HepG2 (cell line): ENCODE measurements around the gene C1orf159. TPM values are rescaled to one million over a fixed set of nuclear protein-coding genes. Genes with fewer than 3 reads are reported as not detected.

Experiments
- ATAC-seq: fragments of 200-7000 bp; cut with Tn5 transposase; 3 replicates; pipeline ENCODE4 v1.9.1; 2020; ENCODE audit warnings: mild to moderate bottlenecking, moderate library complexity
- BruUV-seq: library from RNA; stranded (reverse); fragments of 400-500 nt; replicated peaks from 2 replicates; lab custom pipeline; 2021; lab: Mats Ljungman, UMichigan
- CTCF ChIA-PET: fragments of 300-600 bp; formaldehyde crosslinking; extraction: SDS; loops from one replicate; lab custom pipeline; 2021; ENCODE audit warnings: low total read pairs, inconsistent platforms, low intra/inter-chr PET ratio; lab: Yijun Ruan, JAX
- POLR2A ChIA-PET: fragments of 350-600 bp; sonication (Branson Sonifier 250); formaldehyde crosslinking; loops from one replicate; lab custom pipeline; 2020; ENCODE audit warnings: antibody characterized with exemption, inconsistent platforms; lab: Yijun Ruan, JAX
- DNase-seq: peaks from one replicate; pipeline ENCODE4 v3.0.0-alpha.2; 2015; ENCODE audit warnings: low spot score
- FAIRE-seq: peaks from 3 replicates; lab custom pipeline; 2011; peaks lifted over from hg19 to GRCh38; lab: Jason Lieb, UNC
- H2AFZ ChIP-seq: one replicate; pipeline ENCODE4 v1.6.1; 2011; ENCODE audit warnings: low read length, inconsistent platforms
- H3K27ac ChIP-seq: fragments of 300-600 bp; 3 replicates; pipeline ENCODE4 v1.8.0; 2011; ENCODE audit warnings: mixed run types, mild to moderate bottlenecking, mixed read lengths, low read length, inconsistent platforms; ENCODE audit not compliant: insufficient read depth; ENCODE audit errors: extremely low read length
- H3K27me3 ChIP-seq, 2 experiments: fragments of 200-600 bp in 1 of 2; 2 replicates in 1 of 2; 3 replicates in 1 of 2; pipeline versions ENCODE4 v1.6.0 to v1.8.0; 2011; ENCODE audit warnings: low read length in 2 of 2, mild to moderate bottlenecking in 2 of 2, moderate library complexity in 2 of 2, inconsistent platforms in 1 of 2; ENCODE audit not compliant: insufficient read depth in 2 of 2, control insufficient read depth in 1 of 2
- H3K36me3 ChIP-seq, 2 experiments: fragments of 200-600 bp in 1 of 2; replicated peaks in 1 of 2; 2 replicates in 1 of 2; 3 replicates in 1 of 2; pipeline versions ENCODE4 v1.5.1 to v1.8.0; 2011; ENCODE audit warnings: low read length in 2 of 2, inconsistent platforms in 1 of 2; ENCODE audit not compliant: insufficient read depth in 2 of 2, control insufficient read depth in 1 of 2
- H3K4me1 ChIP-seq: 2 replicates; pipeline ENCODE4 v1.5.1; 2012; ENCODE audit warnings: low read length, inconsistent platforms; ENCODE audit not compliant: insufficient read depth
- H3K4me2 ChIP-seq: 2 replicates; pipeline ENCODE4 v1.6.0; 2011; ENCODE audit warnings: low read depth, low read length, inconsistent platforms
- H3K4me3 ChIP-seq, 3 experiments: fragments of 200-600 bp in 1 of 3; sonication (generic), shearing (Covaris generic) in 1 of 3; replicated peaks in 1 of 3; 2 replicates each; pipeline ENCODE4 v1.5.1; 2011 to 2016; ENCODE audit warnings: low read length in 3 of 3, inconsistent platforms in 2 of 3, low read depth in 2 of 3, mild to moderate bottlenecking in 2 of 3, control low read depth in 1 of 3, mixed read lengths in 1 of 3; ENCODE audit not compliant: insufficient read depth in 1 of 3
- H3K79me2 ChIP-seq: one replicate; pipeline ENCODE4 v1.6.1; 2011; ENCODE audit warnings: low read length, inconsistent platforms; ENCODE audit not compliant: insufficient read depth
- H3K9ac ChIP-seq: 2 replicates; pipeline ENCODE4 v1.6.0; 2011; ENCODE audit warnings: mild to moderate bottlenecking, low read depth, low read length, inconsistent platforms; ENCODE audit not compliant: insufficient read depth
- H3K9me3 ChIP-seq: 2 replicates; pipeline ENCODE4 v1.5.1; 2012; ENCODE audit warnings: mild to moderate bottlenecking, low read length
- H4K20me1 ChIP-seq: 2 replicates; pipeline ENCODE4 v1.6.0; 2011; ENCODE audit warnings: inconsistent platforms, mild to moderate bottlenecking, low read length, moderate library complexity; ENCODE audit not compliant: insufficient read depth
- CBFB ChIP-seq: sonication (generic); formaldehyde crosslinking; IDR thresholded peaks from 2 replicates; pipeline ENCODE4 v1.4.0; 2020; ENCODE audit warnings: missing genetic modification reagents
- MEF2D ChIP-seq: sonication (generic); formaldehyde crosslinking; IDR thresholded peaks from 2 replicates; pipeline ENCODE4 v1.5.1; 2020; ENCODE audit warnings: mild to moderate bottlenecking, missing genetic modification reagents
- RCOR2 ChIP-seq: IDR thresholded peaks from 2 replicates; pipeline ENCODE4 v1.6.1; 2016; ENCODE audit warnings: missing biosample characterization, missing genetic modification reagents
- SP140L ChIP-seq: sonication (generic); formaldehyde crosslinking; IDR thresholded peaks from 2 replicates; pipeline ENCODE4 v1.4.0; 2020; ENCODE audit warnings: missing genetic modification reagents, borderline replicate concordance
- ZNF138 ChIP-seq: sonication (generic); formaldehyde crosslinking; IDR thresholded peaks from 2 replicates; pipeline ENCODE4 v1.5.0; 2020; ENCODE audit warnings: mild to moderate bottlenecking, low read depth, missing genetic modification reagents
- WGBS: methylation state at CpG from one replicate; pipeline ENCODE4 v1.1.6; 2017; ENCODE audit warnings: low lambda C conversion rate; 5-methylcytosine and 5-hydroxymethylcytosine counted together
- in situ Hi-C: cut with HindIII; loops from 2 replicates; pipeline ENCODE4 v1.10.0; 2017; ENCODE audit warnings: low pct_unique_long_range_greater_than_20kb; ENCODE audit not compliant: extremely low pct_ligation_motif_present
- intact Hi-C: fragments of 100-400 bp; cut with micrococcal nuclease; formaldehyde crosslinking; loops from one replicate; pipeline ENCODE4 v1.10.0; 2022; ENCODE audit not compliant: unreplicated experiment
- polyA plus RNA-seq, 8 experiments: library from polyadenylated mRNA; depleted of rRNA in 3 of 8; stranded (reverse) in 7 of 8; unstranded in 1 of 8; fragments of >200 nt; fragmentation: Illumina TruSeq in 4 of 8; extraction: Trizol in 4 of 8; gene quantifications; 2 replicates each; pipeline versions ENCODE4 v1.2.1 to v1.2.3, GENCODE V29; 2011 to 2016; ENCODE audit warnings: low read depth in 4 of 8, missing spikeins in 1 of 8, mixed read lengths in 1 of 8; ENCODE audit not compliant: insufficient read depth in 1 of 8
- total RNA-seq, 5 experiments: library from RNA; depleted of rRNA; stranded (reverse); fragments of >200 nt; fragmentation: Illumina TruSeq; extraction: Trizol; gene quantifications; 2 replicates each; pipeline ENCODE4 v1.2.3, GENCODE V29; 2016; ENCODE audit warnings: low read depth in 1 of 5
- TF ChIP-seq, protein P1 (sequence below): sonication (generic); formaldehyde crosslinking; IDR thresholded peaks from 2 replicates; pipeline ENCODE4 v1.4.0; 2020; ENCODE audit warnings: mild to moderate bottlenecking, missing genetic modification reagents
- TF ChIP-seq, protein P2 (sequence below): sonication (generic); formaldehyde crosslinking; IDR thresholded peaks from 2 replicates; pipeline ENCODE4 v1.4.0; 2020; ENCODE audit warnings: missing genetic modification reagents

The C1orf159 gene
- total and polyA plus RNA-seq, 2 of the 13 experiments (the other 11 are each of a cell fraction or from before 2014, with no cell fraction given): 3.8 to 6.7 TPM

DNA sequence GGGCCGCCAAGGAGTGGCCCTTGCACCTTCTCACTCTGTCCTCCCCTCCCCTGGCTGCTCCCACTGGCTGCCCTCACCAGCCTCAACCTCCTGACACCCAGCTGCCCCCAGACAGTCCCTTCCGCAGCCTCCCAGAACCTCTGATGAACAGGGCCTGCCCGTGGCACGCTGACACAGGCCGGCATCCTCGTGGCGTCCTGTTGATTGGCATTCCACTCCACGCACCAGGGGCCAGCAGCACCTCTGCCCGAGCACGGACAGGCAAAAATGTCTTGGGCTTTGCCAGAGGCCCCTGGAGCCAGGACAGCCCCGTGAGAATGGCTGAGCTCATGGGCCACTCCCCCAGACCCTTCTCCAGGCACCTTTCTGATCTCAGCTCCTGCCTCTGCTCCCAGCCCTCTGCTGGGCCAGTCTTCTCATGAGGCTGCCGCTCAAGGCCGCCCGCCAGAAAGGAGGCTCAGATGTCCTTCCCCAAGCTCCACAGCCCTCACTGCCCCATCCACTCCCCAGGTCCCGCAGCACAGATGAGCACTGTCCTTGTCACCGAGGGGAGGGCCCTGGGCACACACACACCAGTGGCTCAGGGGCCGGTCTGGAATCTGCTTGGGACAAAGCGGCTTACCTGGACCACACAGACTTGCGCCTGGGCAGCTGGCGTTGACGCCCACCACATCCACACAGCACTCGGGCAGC, 26.0 kb downstream of the C1orf159 start:
- intact Hi-C loops (no loop called here), in situ Hi-C loops (no loop called here)
- CTCF ChIA-PET: no interaction called here
- no peaks in the 10 kb centered on the region for H3K36me3 ChIP-seq
- POLR2A ChIA-PET: no interaction called here
- no peaks in the 10 kb centered on the region for H3K4me1 ChIP-seq
- no peaks in the 10 kb centered on the region for H3K79me2 ChIP-seq
- FAIRE-seq: no peak
- H3K27ac ChIP-seq: no peak overlapping the region
- H3K4me2 ChIP-seq: no peak overlapping the region
- H3K9me3 ChIP-seq: no peaks in the 10 kb centered on the region
- DNase-seq: no peak
- no peak for TF ChIP-seq SP140L
- no peak for TF ChIP-seq ZNF138 (CRISPR knock-in tag)
- TF ChIP-seq, protein P1, sequence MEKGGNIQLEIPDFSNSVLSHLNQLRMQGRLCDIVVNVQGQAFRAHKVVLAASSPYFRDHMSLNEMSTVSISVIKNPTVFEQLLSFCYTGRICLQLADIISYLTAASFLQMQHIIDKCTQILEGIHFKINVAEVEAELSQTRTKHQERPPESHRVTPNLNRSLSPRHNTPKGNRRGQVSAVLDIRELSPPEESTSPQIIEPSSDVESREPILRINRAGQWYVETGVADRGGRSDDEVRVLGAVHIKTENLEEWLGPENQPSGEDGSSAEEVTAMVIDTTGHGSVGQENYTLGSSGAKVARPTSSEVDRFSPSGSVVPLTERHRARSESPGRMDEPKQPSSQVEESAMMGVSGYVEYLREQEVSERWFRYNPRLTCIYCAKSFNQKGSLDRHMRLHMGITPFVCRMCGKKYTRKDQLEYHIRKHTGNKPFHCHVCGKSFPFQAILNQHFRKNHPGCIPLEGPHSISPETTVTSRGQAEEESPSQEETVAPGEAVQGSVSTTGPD: no peak
- no peak for TF ChIP-seq MEF2D
- TF ChIP-seq CBFB (CRISPR knock-in tag): no peak
- no peak for TF ChIP-seq RCOR2
- TF ChIP-seq, protein P2, sequence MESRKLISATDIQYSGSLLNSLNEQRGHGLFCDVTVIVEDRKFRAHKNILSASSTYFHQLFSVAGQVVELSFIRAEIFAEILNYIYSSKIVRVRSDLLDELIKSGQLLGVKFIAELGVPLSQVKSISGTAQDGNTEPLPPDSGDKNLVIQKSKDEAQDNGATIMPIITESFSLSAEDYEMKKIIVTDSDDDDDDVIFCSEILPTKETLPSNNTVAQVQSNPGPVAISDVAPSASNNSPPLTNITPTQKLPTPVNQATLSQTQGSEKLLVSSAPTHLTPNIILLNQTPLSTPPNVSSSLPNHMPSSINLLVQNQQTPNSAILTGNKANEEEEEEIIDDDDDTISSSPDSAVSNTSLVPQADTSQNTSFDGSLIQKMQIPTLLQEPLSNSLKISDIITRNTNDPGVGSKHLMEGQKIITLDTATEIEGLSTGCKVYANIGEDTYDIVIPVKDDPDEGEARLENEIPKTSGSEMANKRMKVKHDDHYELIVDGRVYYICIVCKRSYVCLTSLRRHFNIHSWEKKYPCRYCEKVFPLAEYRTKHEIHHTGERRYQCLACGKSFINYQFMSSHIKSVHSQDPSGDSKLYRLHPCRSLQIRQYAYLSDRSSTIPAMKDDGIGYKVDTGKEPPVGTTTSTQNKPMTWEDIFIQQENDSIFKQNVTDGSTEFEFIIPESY (CRISPR knock-in tag): peak; percentile 72
- no peak overlapping the region for H2AFZ ChIP-seq
- H3K27me3 ChIP-seq: no peaks in the 10 kb centered on the region
- H4K20me1 ChIP-seq: no peaks in the 10 kb centered on the region
- H3K9ac ChIP-seq: no peak overlapping the region
- BruUV-seq: no TSS peak
- no peak overlapping the region for H3K4me3 ChIP-seq
- ATAC-seq: no peak
- 90% methylated on average over 4 of the region's 22 CpGs for WGBS
